Cardiac fibroblast (primary cell): ENCODE measurements around the gene OBSCN.

Experiments
- DNase-seq, 2 donors: peaks; one replicate each; pipeline versions ENCODE4 v3.0.0 to v3.0.0-alpha.2; 2010; ENCODE audit warnings: low read depth in 2 of 2
- H3K4me3 ChIP-seq, 2 donors: replicated peaks in 1 of 2; 1 replicate in 1 of 2; 2 replicates in 1 of 2; pipeline ENCODE4 v1.5.1; 2011; ENCODE audit warnings: low read depth in 2 of 2, low read length in 2 of 2, mild to moderate bottlenecking in 2 of 2, moderate library complexity in 1 of 2
- TF ChIP-seq, protein P1 (sequence below): IDR thresholded peaks from one replicate; pipeline ENCODE4 v1.5.1; 2011; ENCODE audit warnings: low read depth, mild to moderate bottlenecking, low read length, inconsistent platforms

The OBSCN gene

DNA sequence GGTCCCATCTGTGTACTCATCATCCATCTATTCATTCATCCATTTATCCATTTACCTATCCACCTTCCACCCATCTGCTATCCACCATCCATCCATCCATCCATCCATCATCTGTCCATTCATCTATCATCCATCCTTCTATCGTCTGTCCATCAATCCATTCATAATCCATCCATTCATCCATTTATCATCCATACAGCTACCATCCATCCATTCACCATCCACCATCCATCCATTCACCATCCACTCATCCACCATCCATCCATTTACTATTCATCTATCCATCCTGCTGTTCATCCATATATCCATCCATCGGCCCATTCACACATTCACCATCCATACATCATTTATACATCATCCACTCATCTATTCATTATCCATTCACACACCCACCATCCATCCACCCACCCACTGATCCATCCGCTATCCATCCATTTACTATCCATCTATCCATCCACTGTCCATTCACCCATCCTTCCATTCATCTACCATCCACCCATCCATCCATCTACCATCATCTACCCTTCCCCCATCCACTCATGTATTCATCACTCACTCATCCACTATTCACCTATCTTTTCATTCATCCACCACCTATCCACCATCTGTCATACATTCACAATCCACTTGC is 102.4 kb downstream of the OBSCN start:
- TF ChIP-seq, protein P1, sequence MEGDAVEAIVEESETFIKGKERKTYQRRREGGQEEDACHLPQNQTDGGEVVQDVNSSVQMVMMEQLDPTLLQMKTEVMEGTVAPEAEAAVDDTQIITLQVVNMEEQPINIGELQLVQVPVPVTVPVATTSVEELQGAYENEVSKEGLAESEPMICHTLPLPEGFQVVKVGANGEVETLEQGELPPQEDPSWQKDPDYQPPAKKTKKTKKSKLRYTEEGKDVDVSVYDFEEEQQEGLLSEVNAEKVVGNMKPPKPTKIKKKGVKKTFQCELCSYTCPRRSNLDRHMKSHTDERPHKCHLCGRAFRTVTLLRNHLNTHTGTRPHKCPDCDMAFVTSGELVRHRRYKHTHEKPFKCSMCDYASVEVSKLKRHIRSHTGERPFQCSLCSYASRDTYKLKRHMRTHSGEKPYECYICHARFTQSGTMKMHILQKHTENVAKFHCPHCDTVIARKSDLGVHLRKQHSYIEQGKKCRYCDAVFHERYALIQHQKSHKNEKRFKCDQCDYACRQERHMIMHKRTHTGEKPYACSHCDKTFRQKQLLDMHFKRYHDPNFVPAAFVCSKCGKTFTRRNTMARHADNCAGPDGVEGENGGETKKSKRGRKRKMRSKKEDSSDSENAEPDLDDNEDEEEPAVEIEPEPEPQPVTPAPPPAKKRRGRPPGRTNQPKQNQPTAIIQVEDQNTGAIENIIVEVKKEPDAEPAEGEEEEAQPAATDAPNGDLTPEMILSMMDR = no peak
- H3K4me3 ChIP-seq = no peak overlapping the region
- DNase-seq = no peak

DNA sequence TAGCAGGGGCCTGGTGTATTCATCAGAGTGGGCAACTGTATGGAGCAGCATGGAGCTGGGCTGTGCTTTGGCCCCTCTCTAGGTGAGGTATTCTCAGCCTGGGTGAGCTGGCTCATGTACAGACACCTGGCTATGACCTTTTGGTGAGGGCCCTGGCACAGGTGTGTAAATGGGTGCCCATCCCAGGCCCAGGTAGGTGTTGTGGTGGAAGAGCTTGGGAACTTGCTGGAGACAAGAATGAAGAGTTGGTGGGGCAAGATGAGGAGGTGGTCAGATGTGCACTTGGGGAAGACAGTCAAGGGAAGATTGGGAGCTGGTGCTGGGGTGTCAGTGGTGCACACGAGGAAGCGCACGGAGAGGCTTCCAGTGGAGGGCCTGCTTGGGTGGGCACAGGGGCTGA is 103.2 kb downstream of the OBSCN start:
- no peak for DNase-seq
- TF ChIP-seq, protein P1 = no peak
- no peak overlapping the region for H3K4me3 ChIP-seq

DNA sequence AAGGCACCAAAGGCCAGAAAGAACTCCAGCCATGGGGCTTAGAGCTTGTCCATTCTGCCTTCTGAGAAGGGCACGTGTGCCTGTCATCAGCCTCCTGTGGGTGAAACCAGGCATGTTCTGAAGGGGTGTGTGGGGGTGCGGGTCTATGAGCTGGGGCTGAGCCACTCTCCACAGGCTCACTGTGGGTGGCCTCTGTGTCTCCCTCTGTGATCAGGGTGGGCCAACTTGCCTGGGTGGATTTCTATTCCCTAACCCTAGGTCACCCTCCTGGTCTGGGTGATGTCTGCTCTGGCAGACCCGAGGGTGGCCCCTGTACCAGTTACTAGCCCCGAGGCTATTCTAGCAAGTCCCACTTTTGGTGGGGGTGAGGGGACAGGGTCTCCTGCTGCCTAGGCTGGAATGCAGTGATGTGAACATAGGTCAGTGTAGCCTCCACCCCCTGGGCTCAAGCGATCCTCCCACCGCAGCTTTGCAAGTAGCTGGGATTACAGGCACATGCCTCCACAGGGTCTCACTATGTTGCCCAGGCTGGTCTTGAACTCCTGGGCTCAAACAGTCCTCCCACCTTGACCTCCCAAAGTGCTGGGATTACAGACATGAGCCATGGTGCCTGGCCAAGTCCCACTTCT is 104.4 kb downstream of the OBSCN start:
- no peak overlapping the region for H3K4me3 ChIP-seq
- DNase-seq = no peak
- TF ChIP-seq, protein P1 = no peak

DNA sequence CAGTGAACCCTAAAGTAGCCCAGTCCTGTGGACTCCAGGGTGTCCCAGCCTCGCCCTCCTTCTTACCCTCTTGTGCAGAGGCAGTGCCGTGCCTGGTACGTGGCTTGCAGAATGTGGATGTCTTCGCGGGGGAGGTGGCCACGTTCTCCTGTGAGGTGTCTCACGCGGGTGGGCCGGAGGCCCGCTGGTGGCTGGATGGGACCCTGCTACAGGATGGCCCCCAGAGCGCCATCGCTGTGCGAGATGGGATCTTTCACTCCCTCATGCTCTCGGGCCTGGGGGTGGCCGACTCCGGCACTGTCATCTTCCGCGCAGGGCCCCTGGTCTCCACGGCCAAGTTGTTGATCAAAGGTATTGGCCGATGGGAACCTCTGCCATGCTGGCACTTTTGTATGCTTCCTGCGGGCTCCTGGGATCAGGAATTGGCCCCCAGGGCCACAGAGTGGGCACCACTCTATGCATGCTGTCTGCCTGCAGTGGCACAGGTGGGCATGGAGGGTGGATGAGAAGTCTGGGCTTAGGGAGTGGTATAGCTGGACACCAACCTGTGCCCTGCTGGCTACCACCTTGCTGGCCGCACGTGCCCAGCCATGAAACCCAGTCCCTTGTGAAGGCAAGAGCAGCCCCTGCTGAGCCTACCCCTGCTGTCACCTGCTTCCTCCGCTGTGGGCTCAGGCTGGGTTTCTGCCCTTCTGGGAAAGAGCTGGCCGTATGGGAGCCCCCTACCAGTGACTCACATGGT is 105.9 kb downstream of the OBSCN start:
- H3K4me3 ChIP-seq = no peak overlapping the region
- DNase-seq = no peak
- TF ChIP-seq, protein P1 = no peak

DNA sequence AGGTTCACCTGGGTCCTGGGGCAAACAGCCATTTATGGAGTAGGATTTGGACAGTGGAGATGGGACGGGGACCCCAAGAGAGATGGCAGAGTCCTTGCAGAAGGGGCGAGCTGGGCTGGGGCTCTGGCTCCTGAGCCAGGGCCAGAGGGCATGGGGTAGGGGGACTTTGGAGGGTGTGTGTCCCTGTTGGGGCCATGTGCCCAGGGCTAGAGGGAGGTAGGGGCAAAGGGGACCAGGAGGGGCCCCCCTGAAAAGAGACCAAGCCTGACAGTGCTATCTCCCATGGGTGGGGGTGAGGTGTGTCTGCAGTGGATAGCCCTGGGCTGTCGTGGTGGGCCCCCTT is 106.4 kb downstream of the OBSCN start:
- no peak overlapping the region for H3K4me3 ChIP-seq
- TF ChIP-seq, protein P1 = no peak
- DNase-seq = no peak

DNA sequence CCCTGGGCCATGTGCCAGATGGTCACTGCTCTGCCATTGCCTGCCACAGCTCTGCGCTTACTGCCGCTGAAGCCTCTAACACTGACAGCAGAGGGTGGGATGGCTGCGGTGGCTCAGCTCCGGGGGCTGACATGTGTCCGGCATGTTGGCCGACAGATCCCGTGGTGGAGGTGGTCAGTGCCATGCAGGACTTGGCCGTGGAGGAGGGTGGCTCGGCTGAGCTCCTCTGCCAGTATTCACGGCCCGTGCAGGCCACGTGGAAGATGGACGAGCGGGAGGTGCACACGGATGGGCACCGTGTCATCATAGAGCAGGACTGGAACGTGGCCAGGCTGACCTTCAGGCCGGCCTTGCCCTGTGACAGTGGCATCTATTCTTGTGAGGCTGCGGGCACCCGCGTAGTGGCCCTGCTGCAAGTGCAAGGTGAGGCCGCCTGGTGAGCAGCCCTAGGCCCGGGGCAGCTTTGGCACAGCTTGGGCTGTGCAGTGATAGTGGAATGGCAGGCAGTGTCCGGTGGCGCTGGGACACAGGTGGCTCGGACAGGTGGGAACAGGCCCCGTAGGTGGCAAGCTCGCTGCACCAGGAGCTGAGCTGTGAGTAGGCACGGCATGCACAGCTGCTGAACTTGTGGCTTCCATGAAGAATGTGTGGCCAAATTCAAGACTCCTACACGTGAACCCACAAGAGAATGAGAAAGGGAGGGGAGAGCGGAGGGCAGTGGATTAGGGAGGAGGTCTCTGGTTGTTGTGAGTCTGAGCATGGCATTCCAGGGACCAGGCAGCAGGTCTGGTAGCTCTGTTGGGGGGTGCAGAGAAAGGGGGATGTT is 107.0 kb downstream of the OBSCN start:
- TF ChIP-seq, protein P1 = no peak
- no peak overlapping the region for H3K4me3 ChIP-seq
- no peak for DNase-seq
